Activated CD4-positive, alpha-beta T cell treated with anti-CD3 and anti-CD28 coated beads for 36 hours (primary cell): Measurements from ENCODE around the gene ULK2. TPM values are rescaled to one million over a fixed set of nuclear protein-coding genes. Genes with fewer than 3 reads are reported as not detected.

ENCODE experiments used
- ATAC-seq: fragments of 200-7000 bp; cut with Tn5 transposase; one replicate; pipeline ENCODE4 v1.10.0; 2021; ENCODE audit warnings: mild to moderate bottlenecking, moderate library complexity
- CTCF ChIA-PET: fragments of 350-600 bp; sonication (Branson Sonifier 250); formaldehyde crosslinking; loops from one replicate; lab custom pipeline; 2021; ENCODE audit warnings: antibody characterized with exemption; lab: Charles Lee
- POLR2A ChIA-PET: fragments of 350-600 bp; sonication (Branson Sonifier 250); formaldehyde crosslinking; loops from one replicate; lab custom pipeline; 2021; ENCODE audit warnings: antibody characterized with exemption, inconsistent platforms; lab: Charles Lee
- DNase-seq: peaks from one replicate; pipeline ENCODE4 v3.0.0-alpha.2; 2020
- H3K27ac Mint-ChIP-seq: one replicate; pipeline ENCODE4 v1.8.0; 2021; ENCODE audit warnings: mixed read lengths
- H3K27me3 Mint-ChIP-seq: one replicate; pipeline ENCODE4 v1.8.0; 2021; ENCODE audit warnings: mixed read lengths
- H3K36me3 Mint-ChIP-seq: one replicate; pipeline ENCODE4 v1.8.0; 2021; ENCODE audit warnings: low read depth, mixed read lengths
- H3K4me1 Mint-ChIP-seq: one replicate; pipeline ENCODE4 v1.8.0; 2021; ENCODE audit warnings: mixed read lengths
- H3K4me3 Mint-ChIP-seq: one replicate; pipeline ENCODE4 v1.8.0; 2021; ENCODE audit warnings: mild to moderate bottlenecking, moderate library complexity, mixed read lengths
- H3K9me3 Mint-ChIP-seq: one replicate; pipeline ENCODE4 v1.8.0; 2021; ENCODE audit warnings: low read depth, mixed read lengths
- intact Hi-C, 2 experiments: fragments of 100-400 bp; cut with DNase I in 1 of 2; cut with micrococcal nuclease in 1 of 2; formaldehyde crosslinking; loops; one replicate each; pipeline versions ENCODE4 v1.14.2 to v1.15.1; 2022 to 2024; cut with DNase I, micrococcal nuclease
- total RNA-seq, 2 experiments: library from RNA; stranded (reverse); gene quantifications; one replicate each; pipeline ENCODE4 v1.2.3, GENCODE V29; 2021

ULK2 gene
- total RNA-seq, 2 experiments from 2014 or later: 12.9 to 13.1 TPM

DNA sequence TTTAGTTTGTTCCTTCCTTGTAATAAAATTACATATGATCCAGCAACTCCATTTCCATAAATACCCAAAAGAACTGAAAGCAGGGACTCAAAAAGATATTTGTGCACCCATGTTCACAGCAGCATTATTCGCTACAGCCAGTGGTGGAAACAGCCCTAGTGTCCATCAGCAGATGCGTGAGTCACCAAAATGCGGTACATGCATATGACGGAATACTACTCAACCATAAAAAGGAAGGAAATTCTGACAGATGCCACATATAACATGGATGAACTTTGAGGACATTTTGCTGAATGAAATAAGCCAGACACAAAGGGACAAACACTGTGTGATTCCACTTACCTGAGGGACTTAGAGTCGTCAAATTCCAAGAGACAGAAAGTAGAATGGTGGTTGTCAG is 142.2 kb downstream of the ULK2 start:
- peaks cover 19% of the 10 kb centered on the region for H3K4me1 Mint-ChIP-seq
- H3K27me3 Mint-ChIP-seq: no peaks in the 10 kb centered on the region
- DNase-seq: no peak
- ATAC-seq: no peak
- no peaks in the 10 kb centered on the region for H3K36me3 Mint-ChIP-seq
- ChIA-PET CTCF (no interaction called here), POLR2A (no interaction called here)
- H3K27ac Mint-ChIP-seq: peak overlapping the region; percentile 47
- intact Hi-C loops: no loop called here
- H3K4me3 Mint-ChIP-seq: peak overlapping the region; percentile 43
- H3K9me3 Mint-ChIP-seq: no peaks in the 10 kb centered on the region

DNA sequence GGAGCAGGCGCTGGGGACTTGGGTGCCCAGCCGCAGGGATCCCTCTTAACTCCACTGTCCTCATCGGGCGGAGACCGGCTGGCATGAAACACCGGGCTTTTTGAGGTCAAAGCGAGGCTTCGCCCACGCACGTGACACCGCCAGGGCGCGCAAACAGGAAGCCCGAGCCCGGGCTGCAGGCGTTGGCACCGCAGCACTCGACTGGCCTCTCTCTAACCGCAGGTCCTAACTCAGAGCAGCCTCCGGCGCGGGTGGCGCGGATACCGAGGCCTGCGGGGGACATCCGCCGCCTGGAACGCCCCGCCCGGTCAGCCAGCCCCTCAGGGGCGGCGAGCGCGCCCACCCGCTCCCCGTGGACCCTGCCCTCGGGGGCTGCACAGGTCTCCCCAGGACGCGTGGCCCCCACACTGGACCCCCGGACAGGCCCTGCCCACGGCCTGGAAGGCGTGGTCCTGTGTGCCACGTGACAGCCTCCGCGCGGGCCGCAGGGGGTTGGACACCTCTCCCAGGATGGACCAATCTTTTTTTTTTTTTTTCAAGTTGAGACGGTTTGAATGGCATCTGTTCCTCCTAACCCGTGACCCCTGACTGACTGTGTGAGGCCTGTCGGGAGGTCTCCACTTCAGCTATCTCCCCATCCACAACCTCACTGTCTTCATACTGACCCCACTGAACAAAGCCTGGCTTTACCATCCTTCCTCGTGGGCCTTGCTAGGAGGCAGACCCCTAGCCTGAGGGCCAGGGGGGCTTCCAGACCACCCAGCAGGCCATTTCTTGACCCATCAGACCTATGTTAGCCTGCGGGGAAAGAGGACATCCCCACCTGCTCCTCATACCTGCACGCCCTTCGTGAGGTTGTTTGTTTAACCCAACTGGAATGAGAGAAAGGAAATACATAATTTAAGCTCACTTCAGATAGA is 143.0 kb downstream of the ULK2 start:
- peaks cover 19% of the 10 kb centered on the region for H3K4me1 Mint-ChIP-seq
- intact Hi-C loops: no loop called here
- peak overlapping the region; percentile 43 for H3K4me3 Mint-ChIP-seq
- no peaks in the 10 kb centered on the region for H3K27me3 Mint-ChIP-seq
- ChIA-PET POLR2A (no interaction called here), CTCF (no interaction called here)
- DNase-seq: peak; percentile 77
- H3K36me3 Mint-ChIP-seq: no peaks in the 10 kb centered on the region
- H3K27ac Mint-ChIP-seq: peak overlapping the region; percentile 47
- ATAC-seq: peak; percentile 85
- H3K9me3 Mint-ChIP-seq: no peaks in the 10 kb centered on the region

DNA sequence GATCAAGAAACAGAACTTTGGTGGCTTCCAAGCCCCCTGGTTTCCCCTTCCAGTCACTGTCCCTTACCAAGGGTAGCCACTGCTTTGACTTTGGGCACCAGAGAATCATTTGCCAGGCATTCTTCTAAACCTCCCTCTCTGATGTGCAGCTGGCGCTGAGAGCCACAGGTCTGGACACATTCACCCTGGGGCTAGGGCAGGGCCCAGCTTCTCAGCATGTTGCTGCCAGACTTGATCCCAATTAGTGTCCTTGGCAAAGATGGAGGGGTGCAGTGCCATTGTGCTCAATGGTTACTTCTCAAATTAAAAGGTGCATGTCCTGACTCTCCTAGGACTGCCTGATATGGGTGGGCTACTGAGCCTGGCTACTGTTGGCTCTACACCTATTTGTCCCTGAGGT is 143.8 kb downstream of the ULK2 start:
- Mint-ChIP-seq H3K27me3 (no peaks in the 10 kb centered on the region), H3K9me3 (no peaks in the 10 kb centered on the region), H3K36me3 (no peaks in the 10 kb centered on the region), H3K4me1 (peaks cover 19% of the 10 kb centered on the region), H3K27ac (no peak overlapping the region), H3K4me3 (no peak overlapping the region)
- POLR2A ChIA-PET: no interaction called here
- CTCF ChIA-PET: interaction anchor here (1.1 kb wide), 1 partner anchor 39 kb away, joined by 7 read pairs; no protein-coding TSS in a partner anchor
- intact Hi-C loops: no loop called here
- DNase-seq (no peak), ATAC-seq (no peak)

Other genes with a start within 250 kb of the ULK2 start
- 10 to 100 TPM; 18.5 to 23.9 TPM for gene ALDH3A2, start 219.2 kb downstream of the ULK2 start, total RNA-seq
- not detected for gene SLC47A2, start 151.4 kb downstream of the ULK2 start, total RNA-seq
- gene ALDH3A1, start 119.6 kb downstream of the ULK2 start, total RNA-seq: not detected
- gene AKAP10, start 109.9 kb upstream of the ULK2 start, total RNA-seq: 10 to 100 TPM; 31.6 to 35.9 TPM
- gene SPECC1, start 141.4 kb upstream of the ULK2 start, total RNA-seq: 10 to 100 TPM in 1 of 2 experiments, 1 to 10 TPM in 1; 6.1 to 10.4 TPM